GM15510 (cell line): ENCODE measurements around the gene MBOAT7.

Source experiments
- POLR2A ChIP-seq: IDR thresholded peaks from 3 replicates; pipeline ENCODE4 v1.6.1; 2011; ENCODE audit warnings: borderline replicate concordance; ENCODE audit not compliant: insufficient read length; ENCODE audit errors: extremely low read depth

Gene MBOAT7

GRCh38 chr19:54169149-54169740, 20.1 kb downstream of the MBOAT7 start:
- TF ChIP-seq POLR2A = no peak

- no peak for TF ChIP-seq POLR2A
Observed at GRCh38 chr19:54168174-54168917, 21.0 kb downstream of the MBOAT7 start.

- no peak for TF ChIP-seq POLR2A
Observed at GRCh38 chr19:54165222-54165621, 24.2 kb downstream of the MBOAT7 start.

GRCh38 chr19:54164369-54165068, 24.9 kb downstream of the MBOAT7 start:
- TF ChIP-seq POLR2A = no peak

- TF ChIP-seq POLR2A = no peak
Observed at GRCh38 chr19:54162884-54163283, 26.5 kb downstream of the MBOAT7 start.

- TF ChIP-seq POLR2A = no peak
Observed at GRCh38 chr19:54162241-54162805, 27.1 kb downstream of the MBOAT7 start.

- no peak for TF ChIP-seq POLR2A
Observed at GRCh38 chr19:54160854-54161253, 28.5 kb downstream of the MBOAT7 start.

- TF ChIP-seq POLR2A = no peak
Observed at GRCh38 chr19:54160182-54160811, 29.1 kb downstream of the MBOAT7 start.

GRCh38 chr19:54159352-54160181, 29.8 kb downstream of the MBOAT7 start, which contains the start of gene LENG1:
Gene LENG1 (minus strand): TSS chr19:54159721. CDS start chr19:54159695, 26 bp downstream.
- peak; percentile 80 for TF ChIP-seq POLR2A

GRCh38 chr19:54158812-54159351, 30.5 kb downstream of the MBOAT7 start:
- no peak for TF ChIP-seq POLR2A

- no peak for TF ChIP-seq POLR2A
Observed at GRCh38 chr19:54156953-54157352, 32.4 kb downstream of the MBOAT7 start.

GRCh38 chr19:54156490-54156889, 32.9 kb downstream of the MBOAT7 start:
- TF ChIP-seq POLR2A = peak; percentile 21

- TF ChIP-seq POLR2A = no peak
Observed at GRCh38 chr19:54155694-54156093, 33.7 kb downstream of the MBOAT7 start.
